BJ (cell line): Measurements from ENCODE around the gene ABI3. TPM values are rescaled to one million over a fixed set of nuclear protein-coding genes. Genes with fewer than 3 reads are reported as not detected.

Experiments used
- CTCF ChIA-PET: fragments of 350-600 bp; formaldehyde crosslinking; extraction: SDS; loops from one replicate; lab custom pipeline; 2021; ENCODE audit warnings: antibody characterized with exemption, inconsistent platforms; lab: Yijun Ruan, JAX
- POLR2A ChIA-PET: fragments of 300-600 bp; sonication (Branson Sonifier 250); formaldehyde crosslinking; extraction: SDS; loops from one replicate; lab custom pipeline; 2021; ENCODE audit warnings: antibody characterized with exemption; lab: Charles Lee
- DNase-seq: peaks from one replicate; pipeline ENCODE4 v3.0.0-alpha.2; 2011; ENCODE audit warnings: low read depth
- H3K27me3 ChIP-seq: 2 replicates; pipeline ENCODE4 v1.6.0; 2011; ENCODE audit warnings: low read length; ENCODE audit not compliant: control insufficient read depth, insufficient read depth
- H3K36me3 ChIP-seq: 2 replicates; pipeline ENCODE4 v1.5.1; 2011; ENCODE audit warnings: low read length; ENCODE audit not compliant: control insufficient read depth, insufficient read depth
- H3K4me3 ChIP-seq: 2 replicates; pipeline ENCODE4 v1.5.1; 2011; ENCODE audit warnings: low read depth, mild to moderate bottlenecking, control low read depth, low read length
- CTCF ChIP-seq: IDR thresholded peaks from 2 replicates; pipeline ENCODE4 v1.5.1; 2011; ENCODE audit warnings: low read depth, mild to moderate bottlenecking, control low read depth, inconsistent platforms, low read length, moderate library complexity; ENCODE audit not compliant: insufficient read depth
- polyA plus RNA-seq: library from polyadenylated mRNA; depleted of rRNA; stranded (reverse); fragments of >200 nt; gene quantifications from 2 replicates; pipeline ENCODE4 v1.2.3, GENCODE V29; 2011

ABI3 gene
- polyA plus RNA-seq, 1 experiment = 1.5 TPM

- Histone ChIP-seq H3K4me3 (no peak overlapping the region), H3K27me3 (no peaks in the 10 kb centered on the region), H3K36me3 (no peaks in the 10 kb centered on the region)
- no peak for TF ChIP-seq CTCF
- no peak for DNase-seq
- ChIA-PET CTCF (interaction anchor here (1.2 to 3.2 kb wide), 4 partner anchors 14 to 29 kb away, joined by 3 to 18 read pairs (median 6); no protein-coding TSS in a partner anchor), POLR2A (no interaction called here)
Observed at GRCh38 chr17:49209061-49209571, 1.4 kb upstream of the ABI3 start.

GRCh38 chr17:49213399-49213798 lies 2.9 kb downstream of the ABI3 start:
- POLR2A ChIA-PET = no interaction called here
- H3K36me3 ChIP-seq = no peaks in the 10 kb centered on the region
- no peak for TF ChIP-seq CTCF
- H3K27me3 ChIP-seq = no peaks in the 10 kb centered on the region
- DNase-seq = no peak
- no peak overlapping the region for H3K4me3 ChIP-seq
- CTCF ChIA-PET = interaction anchor here (2.0 to 5.0 kb wide), 3 partner anchors 9 to 34 kb away, joined by 5 to 55 read pairs (median 14); no protein-coding TSS in a partner anchor

- Histone ChIP-seq H3K36me3 (no peaks in the 10 kb centered on the region), H3K4me3 (no peak overlapping the region), H3K27me3 (no peaks in the 10 kb centered on the region)
- CTCF ChIA-PET = interaction anchor here (2.0 to 5.0 kb wide), 3 partner anchors 8 to 34 kb away, joined by 5 to 55 read pairs (median 14); no protein-coding TSS in a partner anchor
- TF ChIP-seq CTCF = no peak
- DNase-seq = no peak
- POLR2A ChIA-PET = no interaction called here
Observed at GRCh38 chr17:49213847-49214246, 3.3 kb downstream of the ABI3 start.

GRCh38 chr17:49214676-49215360 lies 4.3 kb downstream of the ABI3 start:
- no peak overlapping the region for H3K4me3 ChIP-seq
- ChIA-PET POLR2A (no interaction called here), CTCF (interaction anchor here (1.5 to 5.0 kb wide), 2 partner anchors 11 to 76 kb away, joined by 8 to 55 read pairs; no protein-coding TSS in a partner anchor)
- no peaks in the 10 kb centered on the region for H3K27me3 ChIP-seq
- no peaks in the 10 kb centered on the region for H3K36me3 ChIP-seq
- TF ChIP-seq CTCF = no peak
- DNase-seq = no peak

- Histone ChIP-seq H3K4me3 (no peak overlapping the region), H3K36me3 (no peaks in the 10 kb centered on the region), H3K27me3 (no peaks in the 10 kb centered on the region)
- no peak for DNase-seq
- no peak for TF ChIP-seq CTCF
- CTCF ChIA-PET = interaction anchor here (0.9 to 1.2 kb wide), 2 partner anchors 10 to 36 kb away, joined by 3 read pairs; no protein-coding TSS in a partner anchor
- POLR2A ChIA-PET = no interaction called here
Observed at GRCh38 chr17:49216482-49216881, 6.0 kb downstream of the ABI3 start.
